GM19025 (cell line): ENCODE results near the gene SNRPD1.
"Not testable (repeated sequence)": the region's sequence is repeated elsewhere in the genome, so short reads cannot be mapped to it uniquely, and the experiment has no call there.

ENCODE experiments used
- ATAC-seq: cut with Tn5 transposase; IDR thresholded peaks from one replicate; pipeline ENCODE4 v1.9.1; 2021; ENCODE audit warnings: mild to moderate bottlenecking, low read depth, moderate library complexity; ENCODE audit not compliant: unreplicated experiment

Gene SNRPD1

GRCh38 chr18:21612125-21613039 lies at the start of gene SNRPD1:
Gene SNRPD1, plus strand, starts transcription at chr18:21612314. Its CDS starts 116 bp downstream, at chr18:21612430.
- peak; percentile 99 for ATAC-seq

GRCh38 chr18:21571772-21572171 lies 40.3 kb upstream of the SNRPD1 start:
- no peak for ATAC-seq

GRCh38 chr18:21575656-21576055 lies 36.5 kb upstream of the SNRPD1 start:
- ATAC-seq, result no peak

GRCh38 chr18:21584391-21584790 lies 27.7 kb upstream of the SNRPD1 start:
- no peak for ATAC-seq

GRCh38 chr18:21592361-21592760 lies 19.8 kb upstream of the SNRPD1 start:
- not testable (repeated sequence) for ATAC-seq

GRCh38 chr18:21593540-21594257 lies 18.4 kb upstream of the SNRPD1 start:
- no peak for ATAC-seq

- ATAC-seq, result no peak
Measured at GRCh38 chr18:21597620-21598019, 14.5 kb upstream of the SNRPD1 start.

- no peak for ATAC-seq
Measured at GRCh38 chr18:21598726-21599584, 13.2 kb upstream of the SNRPD1 start.

- peak; percentile 40 for ATAC-seq
Measured at GRCh38 chr18:21599585-21600525, 12.3 kb upstream of the SNRPD1 start.

- ATAC-seq, result peak; percentile 85
Measured at GRCh38 chr18:21600526-21601410, 11.3 kb upstream of the SNRPD1 start, which contains the start of gene ESCO1. Gene ESCO1, minus strand, starts transcription at chr18:21600704. Its CDS starts 25,861 bp downstream, at chr18:21574843.

GRCh38 chr18:21602299-21602587 lies 9.9 kb upstream of the SNRPD1 start:
- no peak for ATAC-seq

GRCh38 chr18:21604671-21605070 lies 7.4 kb upstream of the SNRPD1 start:
- ATAC-seq, result no peak

- no peak for ATAC-seq
Measured at GRCh38 chr18:21605213-21605612, 6.9 kb upstream of the SNRPD1 start.

GRCh38 chr18:21611401-21612124 lies 551 bp upstream of the SNRPD1 start:
- ATAC-seq, result not testable (repeated sequence)

GRCh38 chr18:21621640-21622039 lies 9.5 kb downstream of the SNRPD1 start:
- not testable (repeated sequence) for ATAC-seq

GRCh38 chr18:21629089-21629832 lies 17.1 kb downstream of the SNRPD1 start:
- peak; percentile 94 for ATAC-seq

- no peak for ATAC-seq
Measured at GRCh38 chr18:21632393-21632792, 20.3 kb downstream of the SNRPD1 start.
